ENCODE measurements around the gene RGS2. TPM values are rescaled to one million over a fixed set of nuclear protein-coding genes. Genes with fewer than 3 reads are reported as not detected.

The RGS2 gene
- polyA plus RNA-seq, 1 donor from 2014 or later: 189 TPM

- H3K4me2 ChIP-seq (ENCODE audit: low read length): no peak overlapping the region
- H3K4me3 ChIP-seq (ENCODE audit: low read length): no peak overlapping the region
- no peaks in the 10 kb centered on the region for H3K9me2 ChIP-seq (ENCODE audit: insufficient read depth, low read length)
- no peak for TF ChIP-seq RAD21 (conservative IDR thresholded peaks at IDR 0.05)
- TF ChIP-seq, protein P1, sequence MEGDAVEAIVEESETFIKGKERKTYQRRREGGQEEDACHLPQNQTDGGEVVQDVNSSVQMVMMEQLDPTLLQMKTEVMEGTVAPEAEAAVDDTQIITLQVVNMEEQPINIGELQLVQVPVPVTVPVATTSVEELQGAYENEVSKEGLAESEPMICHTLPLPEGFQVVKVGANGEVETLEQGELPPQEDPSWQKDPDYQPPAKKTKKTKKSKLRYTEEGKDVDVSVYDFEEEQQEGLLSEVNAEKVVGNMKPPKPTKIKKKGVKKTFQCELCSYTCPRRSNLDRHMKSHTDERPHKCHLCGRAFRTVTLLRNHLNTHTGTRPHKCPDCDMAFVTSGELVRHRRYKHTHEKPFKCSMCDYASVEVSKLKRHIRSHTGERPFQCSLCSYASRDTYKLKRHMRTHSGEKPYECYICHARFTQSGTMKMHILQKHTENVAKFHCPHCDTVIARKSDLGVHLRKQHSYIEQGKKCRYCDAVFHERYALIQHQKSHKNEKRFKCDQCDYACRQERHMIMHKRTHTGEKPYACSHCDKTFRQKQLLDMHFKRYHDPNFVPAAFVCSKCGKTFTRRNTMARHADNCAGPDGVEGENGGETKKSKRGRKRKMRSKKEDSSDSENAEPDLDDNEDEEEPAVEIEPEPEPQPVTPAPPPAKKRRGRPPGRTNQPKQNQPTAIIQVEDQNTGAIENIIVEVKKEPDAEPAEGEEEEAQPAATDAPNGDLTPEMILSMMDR (IDR thresholded peaks at IDR 0.05; ENCODE audit: poor library complexity, severe bottlenecking): no peak
- H3F3A ChIP-seq (ENCODE audit: insufficient read depth, low read length, poor library complexity, severe bottlenecking): no peaks in the 10 kb centered on the region
- H3K79me2 ChIP-seq (replicated peaks; ENCODE audit: insufficient read depth, low read length): no peaks in the 10 kb centered on the region
- H3K36me3 ChIP-seq (ENCODE audit: insufficient read depth, low read length): no peaks in the 10 kb centered on the region
- H3K9ac ChIP-seq (ENCODE audit: low read length): no peak overlapping the region
- no peaks in the 10 kb centered on the region for H3K9me3 ChIP-seq (ENCODE audit: low read length)
- no peak overlapping the region for H2AFZ ChIP-seq (ENCODE audit: low read depth, low read length)
- H4K20me1 ChIP-seq (ENCODE audit: insufficient read depth): no peaks in the 10 kb centered on the region
- H3K27ac ChIP-seq (ENCODE audit: low read length): no peak overlapping the region
- no peaks in the 10 kb centered on the region for H3K27me3 ChIP-seq (ENCODE audit: insufficient read depth, low read depth, low read length)
These were observed 23.7 kb downstream of the RGS2 start for GRCh38 chr1:192832492-192832891.

DNA sequence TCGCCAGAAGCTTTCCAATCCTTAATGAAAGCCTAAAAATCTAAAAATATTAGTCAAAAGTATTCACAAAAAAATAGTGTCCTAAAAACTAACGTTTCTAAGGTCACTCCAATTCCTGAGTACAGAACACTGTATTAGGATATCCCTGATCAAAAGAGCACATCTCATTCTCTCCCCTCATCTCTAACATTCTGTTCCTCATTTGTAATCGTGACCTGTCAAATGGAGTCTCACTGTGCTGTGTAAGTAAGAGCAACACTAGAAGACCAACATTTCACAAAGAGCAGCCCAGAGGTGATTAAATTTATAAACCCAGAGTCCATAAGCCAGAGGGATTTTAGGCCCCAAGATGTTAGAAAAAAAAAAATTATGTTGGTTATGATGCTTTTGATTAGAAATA is 26.3 kb downstream of the RGS2 start:
- H3K9ac ChIP-seq (ENCODE audit: low read length): no peak overlapping the region
- no peak overlapping the region for H3K4me2 ChIP-seq (ENCODE audit: low read length)

More for the DNA sequence above, 26.3 kb downstream of the RGS2 start:
- no peak overlapping the region for H3K4me3 ChIP-seq (ENCODE audit: low read length)
- H2AFZ ChIP-seq (ENCODE audit: low read depth, low read length): no peak overlapping the region
- no peaks in the 10 kb centered on the region for H3K27me3 ChIP-seq (ENCODE audit: insufficient read depth, low read depth, low read length)
- no peak overlapping the region for H3K27ac ChIP-seq (ENCODE audit: low read length)
- no peaks in the 10 kb centered on the region for H3K9me2 ChIP-seq (ENCODE audit: insufficient read depth, low read length)
- no peaks in the 10 kb centered on the region for H3K36me3 ChIP-seq (ENCODE audit: insufficient read depth, low read length)
- no peak for TF ChIP-seq POLR2AphosphoS5 (IDR thresholded peaks at IDR 0.05)
- no peak for TF ChIP-seq SMC3 (conservative IDR thresholded peaks at IDR 0.05; ENCODE audit: poor library complexity)
- no peak for TF ChIP-seq EP300 (conservative IDR thresholded peaks at IDR 0.05; ENCODE audit: poor library complexity, severe bottlenecking)
- TF ChIP-seq MXI1 (conservative IDR thresholded peaks at IDR 0.05; ENCODE audit: poor library complexity, severe bottlenecking): no peak
- TF ChIP-seq, protein P2, sequence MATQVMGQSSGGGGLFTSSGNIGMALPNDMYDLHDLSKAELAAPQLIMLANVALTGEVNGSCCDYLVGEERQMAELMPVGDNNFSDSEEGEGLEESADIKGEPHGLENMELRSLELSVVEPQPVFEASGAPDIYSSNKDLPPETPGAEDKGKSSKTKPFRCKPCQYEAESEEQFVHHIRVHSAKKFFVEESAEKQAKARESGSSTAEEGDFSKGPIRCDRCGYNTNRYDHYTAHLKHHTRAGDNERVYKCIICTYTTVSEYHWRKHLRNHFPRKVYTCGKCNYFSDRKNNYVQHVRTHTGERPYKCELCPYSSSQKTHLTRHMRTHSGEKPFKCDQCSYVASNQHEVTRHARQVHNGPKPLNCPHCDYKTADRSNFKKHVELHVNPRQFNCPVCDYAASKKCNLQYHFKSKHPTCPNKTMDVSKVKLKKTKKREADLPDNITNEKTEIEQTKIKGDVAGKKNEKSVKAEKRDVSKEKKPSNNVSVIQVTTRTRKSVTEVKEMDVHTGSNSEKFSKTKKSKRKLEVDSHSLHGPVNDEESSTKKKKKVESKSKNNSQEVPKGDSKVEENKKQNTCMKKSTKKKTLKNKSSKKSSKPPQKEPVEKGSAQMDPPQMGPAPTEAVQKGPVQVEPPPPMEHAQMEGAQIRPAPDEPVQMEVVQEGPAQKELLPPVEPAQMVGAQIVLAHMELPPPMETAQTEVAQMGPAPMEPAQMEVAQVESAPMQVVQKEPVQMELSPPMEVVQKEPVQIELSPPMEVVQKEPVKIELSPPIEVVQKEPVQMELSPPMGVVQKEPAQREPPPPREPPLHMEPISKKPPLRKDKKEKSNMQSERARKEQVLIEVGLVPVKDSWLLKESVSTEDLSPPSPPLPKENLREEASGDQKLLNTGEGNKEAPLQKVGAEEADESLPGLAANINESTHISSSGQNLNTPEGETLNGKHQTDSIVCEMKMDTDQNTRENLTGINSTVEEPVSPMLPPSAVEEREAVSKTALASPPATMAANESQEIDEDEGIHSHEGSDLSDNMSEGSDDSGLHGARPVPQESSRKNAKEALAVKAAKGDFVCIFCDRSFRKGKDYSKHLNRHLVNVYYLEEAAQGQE (IDR thresholded peaks at IDR 0.05; ENCODE audit: borderline replicate concordance): no peak
- no peak for TF ChIP-seq EZH2 (IDR thresholded peaks at IDR 0.05; ENCODE audit: borderline replicate concordance, insufficient read depth, low read length, poor library complexity, severe bottlenecking)
- TF ChIP-seq TAF1 (IDR thresholded peaks at IDR 0.05; ENCODE audit: low read depth): no peak
- no peak for TF ChIP-seq RAD21 (conservative IDR thresholded peaks at IDR 0.05)
- TF ChIP-seq, protein P1 (IDR thresholded peaks at IDR 0.05; ENCODE audit: poor library complexity, severe bottlenecking): no peak
- H4K20me1 ChIP-seq (ENCODE audit: insufficient read depth): no peaks in the 10 kb centered on the region
- no peaks in the 10 kb centered on the region for H3F3A ChIP-seq (ENCODE audit: insufficient read depth, low read length, poor library complexity, severe bottlenecking)
- H3K9me3 ChIP-seq (ENCODE audit: low read length): no peaks in the 10 kb centered on the region
- H3K79me2 ChIP-seq (replicated peaks; ENCODE audit: insufficient read depth, low read length): no peaks in the 10 kb centered on the region

Measured in neural cell (in vitro differentiated cells).